WTC11 (cell line): ENCODE results near the gene CALHM5. TPM values are rescaled to one million over a fixed set of nuclear protein-coding genes. Genes with fewer than 3 reads are reported as not detected.

ENCODE experiments used
- ATAC-seq: fragments of 200-7000 bp; cut with Tn5 transposase; 2 replicates; pipeline ENCODE4 v1.10.0; 2021; ENCODE audit warnings: mild to moderate bottlenecking, moderate library complexity
- CTCF ChIA-PET: fragments of 300-600 bp; sonication (Branson Sonifier 250); formaldehyde crosslinking; loops from one replicate; lab custom pipeline; 2021; ENCODE audit warnings: antibody characterized with exemption; lab: Charles Lee
- POLR2A ChIA-PET: fragments of 350-600 bp; sonication (Branson Sonifier 250); formaldehyde crosslinking; loops from one replicate; lab custom pipeline; 2021; ENCODE audit warnings: antibody characterized with exemption; lab: Charles Lee
- DNase-seq: peaks from one replicate; pipeline ENCODE4 v3.0.0; 2021; ENCODE audit warnings: low spot score
- H3K27ac Mint-ChIP-seq: 2 replicates; pipeline ENCODE4 v1.8.0; 2021; ENCODE audit warnings: mixed read lengths
- H3K27me3 Mint-ChIP-seq: 2 replicates; pipeline ENCODE4 v1.8.0; 2021; ENCODE audit warnings: low read depth, mild to moderate bottlenecking, moderate library complexity, mixed read lengths
- H3K36me3 Mint-ChIP-seq: 2 replicates; pipeline ENCODE4 v1.8.0; 2021; ENCODE audit warnings: mixed read lengths
- H3K4me1 Mint-ChIP-seq: 2 replicates; pipeline ENCODE4 v1.8.0; 2022; ENCODE audit warnings: mixed read lengths
- H3K4me3 Mint-ChIP-seq: 2 replicates; pipeline ENCODE4 v1.8.0; 2021; ENCODE audit warnings: mild to moderate bottlenecking, moderate library complexity, mixed read lengths
- H3K9me3 Mint-ChIP-seq: 2 replicates; pipeline ENCODE4 v1.8.0; 2021; ENCODE audit warnings: mixed read lengths
- ATF1 ChIP-seq: sonication (generic); formaldehyde crosslinking; IDR thresholded peaks from 2 replicates; pipeline ENCODE4 v1.8.1; 2023; ENCODE audit warnings: mild to moderate bottlenecking, moderate library complexity, missing genetic modification reagents
- GABPB1 ChIP-seq: sonication (generic); formaldehyde crosslinking; IDR thresholded peaks from 2 replicates; pipeline ENCODE4 v1.8.1; 2023; ENCODE audit warnings: mild to moderate bottlenecking, missing genetic modification reagents
- HMGA2 ChIP-seq: fragments of 250-450 bp; sonication (Bioruptor Pico); IDR thresholded peaks from 2 replicates; pipeline ENCODE4 v1.4.0; 2021; ENCODE audit warnings: mild to moderate bottlenecking, moderate library complexity
- JAZF1 ChIP-seq: fragments of 250-450 bp; sonication (Bioruptor Pico); IDR thresholded peaks from 2 replicates; pipeline ENCODE4 v1.9.0; 2021; ENCODE audit warnings: moderate library complexity, mild to moderate bottlenecking, inconsistent platforms
- JUN ChIP-seq: sonication (generic); formaldehyde crosslinking; IDR thresholded peaks from 2 replicates; pipeline ENCODE4 v1.8.0; 2023; ENCODE audit warnings: mild to moderate bottlenecking, missing genetic modification reagents
- KAT7 ChIP-seq: sonication (generic); formaldehyde crosslinking; IDR thresholded peaks from 2 replicates; pipeline ENCODE4 v1.8.1; 2023; ENCODE audit warnings: missing genetic modification reagents, mild to moderate bottlenecking, borderline replicate concordance
- MYBL2 ChIP-seq: sonication (generic); formaldehyde crosslinking; IDR thresholded peaks from 2 replicates; pipeline ENCODE4 v1.8.1; 2023; ENCODE audit warnings: mild to moderate bottlenecking, moderate library complexity, missing genetic modification reagents
- NFATC4 ChIP-seq: fragments of 250-450 bp; sonication (Bioruptor Pico); IDR thresholded peaks from 2 replicates; pipeline ENCODE4 v1.9.0; 2021; ENCODE audit warnings: mild to moderate bottlenecking
- NFE2L1 ChIP-seq: sonication (generic); formaldehyde crosslinking; IDR thresholded peaks from 2 replicates; pipeline ENCODE4 v1.8.1; 2023; ENCODE audit warnings: missing genetic modification reagents
- NR1H2 ChIP-seq: sonication (generic); formaldehyde crosslinking; IDR thresholded peaks from 2 replicates; pipeline ENCODE4 v1.9.0; 2021; ENCODE audit warnings: mild to moderate bottlenecking, moderate library complexity, missing genetic modification reagents
- NR3C1 ChIP-seq: sonication (generic); formaldehyde crosslinking; conservative IDR thresholded peaks from 2 replicates; pipeline ENCODE4 v1.8.1; 2023; ENCODE audit warnings: low read depth, mild to moderate bottlenecking, missing genetic modification reagents
- PRRX2 ChIP-seq: fragments of 250-450 bp; sonication (Bioruptor Pico); IDR thresholded peaks from 2 replicates; pipeline ENCODE4 v1.8.0; 2021; ENCODE audit warnings: mild to moderate bottlenecking
- RELA ChIP-seq: sonication (generic); formaldehyde crosslinking; IDR thresholded peaks from 2 replicates; pipeline ENCODE4 v1.8.1; 2022; ENCODE audit warnings: missing genetic modification reagents, mild to moderate bottlenecking, borderline replicate concordance
- ZBTB21 ChIP-seq: sonication (generic); formaldehyde crosslinking; IDR thresholded peaks from 2 replicates; pipeline ENCODE4 v1.8.1; 2023; ENCODE audit warnings: mild to moderate bottlenecking, missing genetic modification reagents, borderline replicate concordance
- ZNF232 ChIP-seq: sonication (generic); formaldehyde crosslinking; IDR thresholded peaks from 2 replicates; pipeline ENCODE4 v1.8.0; 2022; ENCODE audit warnings: mild to moderate bottlenecking, missing genetic modification reagents
- ZNF263 ChIP-seq: sonication (generic); formaldehyde crosslinking; IDR thresholded peaks from 2 replicates; pipeline ENCODE4 v1.8.1; 2022; ENCODE audit warnings: low read depth, mild to moderate bottlenecking, moderate library complexity, missing genetic modification reagents
- ZNF396 ChIP-seq: fragments of 250-450 bp; sonication (Bioruptor Pico); IDR thresholded peaks from 2 replicates; pipeline ENCODE4 v1.8.0; 2021; ENCODE audit warnings: mild to moderate bottlenecking, moderate library complexity, borderline replicate concordance
- ZNF423 ChIP-seq: fragments of 250-450 bp; sonication (Bioruptor Pico); IDR thresholded peaks from 2 replicates; pipeline ENCODE4 v2.1.2; 2022; ENCODE audit warnings: mild to moderate bottlenecking, moderate library complexity
- ZNF671 ChIP-seq: fragments of 250-450 bp; sonication (Bioruptor Pico); IDR thresholded peaks from 2 replicates; pipeline ENCODE4 v1.8.0; 2021; ENCODE audit warnings: mild to moderate bottlenecking
- total RNA-seq: library from RNA; stranded (reverse); gene quantifications from 3 replicates; pipeline ENCODE4 v1.2.3, GENCODE V29; 2021
- TF ChIP-seq, protein P1 (sequence below): sonication (generic); formaldehyde crosslinking; IDR thresholded peaks from 2 replicates; pipeline ENCODE4 v1.8.0; 2023; ENCODE audit warnings: mild to moderate bottlenecking, missing genetic modification reagents
- TF ChIP-seq, protein P2 (sequence below): sonication (generic); formaldehyde crosslinking; conservative IDR thresholded peaks from 2 replicates; pipeline ENCODE4 v1.8.1; 2023; ENCODE audit warnings: mild to moderate bottlenecking, low read depth, missing genetic modification reagents, moderate library complexity
- TF ChIP-seq, protein P3 (sequence below): sonication (generic); formaldehyde crosslinking; IDR thresholded peaks from 2 replicates; pipeline ENCODE4 v1.8.1; 2022; ENCODE audit warnings: mild to moderate bottlenecking, missing genetic modification reagents, moderate library complexity, borderline replicate concordance
- TF ChIP-seq, protein P4 (sequence below): sonication (generic); formaldehyde crosslinking; IDR thresholded peaks from 2 replicates; pipeline ENCODE4 v1.8.0; 2023; ENCODE audit warnings: missing genetic modification reagents
- TF ChIP-seq, protein P5 (sequence below): fragments of 250-450 bp; sonication (Bioruptor Pico); IDR thresholded peaks from 2 replicates; pipeline ENCODE4 v1.8.0; 2021; ENCODE audit warnings: mild to moderate bottlenecking
- TF ChIP-seq, protein P6 (sequence below): sonication (generic); formaldehyde crosslinking; IDR thresholded peaks from 2 replicates; pipeline ENCODE4 v1.8.0; 2022; ENCODE audit warnings: mild to moderate bottlenecking, missing genetic modification reagents

The CALHM5 gene
- total RNA-seq, 1 experiment from 2014 or later: 0.09 TPM

DNA sequence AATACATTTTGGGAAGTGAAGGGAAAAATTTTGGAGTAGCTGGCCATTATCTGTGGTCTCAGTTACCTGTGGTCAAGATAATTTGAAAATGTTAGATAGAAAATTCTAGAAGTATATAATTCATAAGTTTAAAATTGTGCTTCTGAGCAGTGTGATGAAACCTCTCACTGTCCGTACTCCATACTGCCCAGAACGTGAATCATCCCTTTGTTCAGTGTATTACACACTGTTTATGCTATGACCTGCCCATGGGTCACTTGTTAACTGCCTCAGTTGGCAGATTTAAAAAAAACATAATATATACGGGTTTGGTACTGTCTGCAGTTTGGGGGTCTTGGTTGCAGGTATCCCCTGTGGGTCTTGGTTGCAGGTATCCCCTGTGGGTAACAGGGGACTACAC, 4.1 kb upstream of the CALHM5 start:
- H3K27ac Mint-ChIP-seq: no peak overlapping the region
- H3K27me3 Mint-ChIP-seq: peaks cover 6% of the 10 kb centered on the region
- ChIA-PET CTCF (no interaction called here), POLR2A (no interaction called here)
- H3K4me3 Mint-ChIP-seq: no peak overlapping the region
- H3K9me3 Mint-ChIP-seq: peaks cover 46% of the 10 kb centered on the region
- H3K36me3 Mint-ChIP-seq: peaks cover 2% of the 10 kb centered on the region; the same call in 1 of the 2 replicates
- TF ChIP-seq JUN (CRISPR knock-in tag) (no peak), ZNF263 (CRISPR knock-in tag) (no peak), NFE2L1 (CRISPR knock-in tag) (no peak), ZNF671 (CRISPR knock-in tag) (no peak), ZBTB21 (CRISPR knock-in tag) (no peak), ZNF232 (CRISPR knock-in tag) (no peak), PRRX2 (CRISPR knock-in tag) (no peak), ZNF423 (CRISPR knock-in tag) (no peak), NR1H2 (no peak)
- TF ChIP-seq, protein P1, sequence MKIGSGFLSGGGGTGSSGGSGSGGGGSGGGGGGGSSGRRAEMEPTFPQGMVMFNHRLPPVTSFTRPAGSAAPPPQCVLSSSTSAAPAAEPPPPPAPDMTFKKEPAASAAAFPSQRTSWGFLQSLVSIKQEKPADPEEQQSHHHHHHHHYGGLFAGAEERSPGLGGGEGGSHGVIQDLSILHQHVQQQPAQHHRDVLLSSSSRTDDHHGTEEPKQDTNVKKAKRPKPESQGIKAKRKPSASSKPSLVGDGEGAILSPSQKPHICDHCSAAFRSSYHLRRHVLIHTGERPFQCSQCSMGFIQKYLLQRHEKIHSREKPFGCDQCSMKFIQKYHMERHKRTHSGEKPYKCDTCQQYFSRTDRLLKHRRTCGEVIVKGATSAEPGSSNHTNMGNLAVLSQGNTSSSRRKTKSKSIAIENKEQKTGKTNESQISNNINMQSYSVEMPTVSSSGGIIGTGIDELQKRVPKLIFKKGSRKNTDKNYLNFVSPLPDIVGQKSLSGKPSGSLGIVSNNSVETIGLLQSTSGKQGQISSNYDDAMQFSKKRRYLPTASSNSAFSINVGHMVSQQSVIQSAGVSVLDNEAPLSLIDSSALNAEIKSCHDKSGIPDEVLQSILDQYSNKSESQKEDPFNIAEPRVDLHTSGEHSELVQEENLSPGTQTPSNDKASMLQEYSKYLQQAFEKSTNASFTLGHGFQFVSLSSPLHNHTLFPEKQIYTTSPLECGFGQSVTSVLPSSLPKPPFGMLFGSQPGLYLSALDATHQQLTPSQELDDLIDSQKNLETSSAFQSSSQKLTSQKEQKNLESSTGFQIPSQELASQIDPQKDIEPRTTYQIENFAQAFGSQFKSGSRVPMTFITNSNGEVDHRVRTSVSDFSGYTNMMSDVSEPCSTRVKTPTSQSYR (CRISPR knock-in tag): no peak
- TF ChIP-seq, protein P2, sequence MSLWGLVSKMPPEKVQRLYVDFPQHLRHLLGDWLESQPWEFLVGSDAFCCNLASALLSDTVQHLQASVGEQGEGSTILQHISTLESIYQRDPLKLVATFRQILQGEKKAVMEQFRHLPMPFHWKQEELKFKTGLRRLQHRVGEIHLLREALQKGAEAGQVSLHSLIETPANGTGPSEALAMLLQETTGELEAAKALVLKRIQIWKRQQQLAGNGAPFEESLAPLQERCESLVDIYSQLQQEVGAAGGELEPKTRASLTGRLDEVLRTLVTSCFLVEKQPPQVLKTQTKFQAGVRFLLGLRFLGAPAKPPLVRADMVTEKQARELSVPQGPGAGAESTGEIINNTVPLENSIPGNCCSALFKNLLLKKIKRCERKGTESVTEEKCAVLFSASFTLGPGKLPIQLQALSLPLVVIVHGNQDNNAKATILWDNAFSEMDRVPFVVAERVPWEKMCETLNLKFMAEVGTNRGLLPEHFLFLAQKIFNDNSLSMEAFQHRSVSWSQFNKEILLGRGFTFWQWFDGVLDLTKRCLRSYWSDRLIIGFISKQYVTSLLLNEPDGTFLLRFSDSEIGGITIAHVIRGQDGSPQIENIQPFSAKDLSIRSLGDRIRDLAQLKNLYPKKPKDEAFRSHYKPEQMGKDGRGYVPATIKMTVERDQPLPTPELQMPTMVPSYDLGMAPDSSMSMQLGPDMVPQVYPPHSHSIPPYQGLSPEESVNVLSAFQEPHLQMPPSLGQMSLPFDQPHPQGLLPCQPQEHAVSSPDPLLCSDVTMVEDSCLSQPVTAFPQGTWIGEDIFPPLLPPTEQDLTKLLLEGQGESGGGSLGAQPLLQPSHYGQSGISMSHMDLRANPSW (CRISPR knock-in tag): no peak
- TF ChIP-seq, protein P3, sequence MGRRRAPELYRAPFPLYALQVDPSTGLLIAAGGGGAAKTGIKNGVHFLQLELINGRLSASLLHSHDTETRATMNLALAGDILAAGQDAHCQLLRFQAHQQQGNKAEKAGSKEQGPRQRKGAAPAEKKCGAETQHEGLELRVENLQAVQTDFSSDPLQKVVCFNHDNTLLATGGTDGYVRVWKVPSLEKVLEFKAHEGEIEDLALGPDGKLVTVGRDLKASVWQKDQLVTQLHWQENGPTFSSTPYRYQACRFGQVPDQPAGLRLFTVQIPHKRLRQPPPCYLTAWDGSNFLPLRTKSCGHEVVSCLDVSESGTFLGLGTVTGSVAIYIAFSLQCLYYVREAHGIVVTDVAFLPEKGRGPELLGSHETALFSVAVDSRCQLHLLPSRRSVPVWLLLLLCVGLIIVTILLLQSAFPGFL (CRISPR knock-in tag): no peak
- ATAC-seq (no peak), DNase-seq (no peak)
- peaks cover 10% of the 10 kb centered on the region for H3K4me1 Mint-ChIP-seq

DNA sequence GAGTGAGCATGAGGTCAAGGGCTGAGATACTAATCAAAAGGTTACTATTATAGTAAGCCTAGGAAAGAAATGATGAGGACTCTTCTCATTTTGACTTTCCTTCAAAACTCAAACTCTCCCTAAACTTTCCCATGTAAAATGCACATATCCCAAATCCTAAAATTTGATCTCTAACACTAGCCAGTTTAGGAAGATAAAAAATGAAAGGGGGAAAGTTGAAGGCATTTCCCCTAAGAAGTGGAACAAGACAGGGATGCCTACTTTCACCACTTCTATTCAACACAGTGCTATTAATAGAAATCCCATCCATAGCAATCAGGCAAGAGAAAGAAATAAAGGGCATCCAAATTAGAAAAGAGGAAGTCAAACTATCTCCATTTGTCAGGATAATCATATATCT, 2.9 kb upstream of the CALHM5 start:
- H3K9me3 Mint-ChIP-seq: peaks cover 33% of the 10 kb centered on the region
- H3K36me3 Mint-ChIP-seq: no peaks in the 10 kb centered on the region
- POLR2A ChIA-PET: no interaction called here
- DNase-seq (no peak), ATAC-seq (no peak)
- H3K4me1 Mint-ChIP-seq: peaks cover 10% of the 10 kb centered on the region
- no peak overlapping the region for H3K27ac Mint-ChIP-seq
- H3K4me3 Mint-ChIP-seq: no peak overlapping the region
- peaks cover 6% of the 10 kb centered on the region; the same call in 1 of the 2 replicates for H3K27me3 Mint-ChIP-seq
- CTCF ChIA-PET: interaction anchor here (1.4 kb wide), 1 partner anchor 220 kb away, joined by 3 read pairs; no protein-coding TSS in a partner anchor
- TF ChIP-seq NFATC4 (CRISPR knock-in tag) (no peak), NR3C1 (CRISPR knock-in tag) (no peak), GABPB1 (no peak), HMGA2 (CRISPR knock-in tag) (no peak), ZNF671 (CRISPR knock-in tag) (no peak), ZNF396 (no peak), MYBL2 (no peak), KAT7 (CRISPR knock-in tag) (no peak), ATF1 (CRISPR knock-in tag) (no peak), RELA (CRISPR knock-in tag) (no peak), JAZF1 (CRISPR knock-in tag) (no peak), JUN (CRISPR knock-in tag) (no peak), PRRX2 (CRISPR knock-in tag) (no peak), NR1H2 (no peak)
- TF ChIP-seq, protein P2 (CRISPR knock-in tag): no peak
- TF ChIP-seq, protein P4, sequence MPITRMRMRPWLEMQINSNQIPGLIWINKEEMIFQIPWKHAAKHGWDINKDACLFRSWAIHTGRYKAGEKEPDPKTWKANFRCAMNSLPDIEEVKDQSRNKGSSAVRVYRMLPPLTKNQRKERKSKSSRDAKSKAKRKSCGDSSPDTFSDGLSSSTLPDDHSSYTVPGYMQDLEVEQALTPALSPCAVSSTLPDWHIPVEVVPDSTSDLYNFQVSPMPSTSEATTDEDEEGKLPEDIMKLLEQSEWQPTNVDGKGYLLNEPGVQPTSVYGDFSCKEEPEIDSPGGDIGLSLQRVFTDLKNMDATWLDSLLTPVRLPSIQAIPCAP (CRISPR knock-in tag): no peak
- TF ChIP-seq, protein P5, sequence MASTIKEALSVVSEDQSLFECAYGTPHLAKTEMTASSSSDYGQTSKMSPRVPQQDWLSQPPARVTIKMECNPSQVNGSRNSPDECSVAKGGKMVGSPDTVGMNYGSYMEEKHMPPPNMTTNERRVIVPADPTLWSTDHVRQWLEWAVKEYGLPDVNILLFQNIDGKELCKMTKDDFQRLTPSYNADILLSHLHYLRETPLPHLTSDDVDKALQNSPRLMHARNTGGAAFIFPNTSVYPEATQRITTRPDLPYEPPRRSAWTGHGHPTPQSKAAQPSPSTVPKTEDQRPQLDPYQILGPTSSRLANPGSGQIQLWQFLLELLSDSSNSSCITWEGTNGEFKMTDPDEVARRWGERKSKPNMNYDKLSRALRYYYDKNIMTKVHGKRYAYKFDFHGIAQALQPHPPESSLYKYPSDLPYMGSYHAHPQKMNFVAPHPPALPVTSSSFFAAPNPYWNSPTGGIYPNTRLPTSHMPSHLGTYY: no peak
- TF ChIP-seq, protein P6, sequence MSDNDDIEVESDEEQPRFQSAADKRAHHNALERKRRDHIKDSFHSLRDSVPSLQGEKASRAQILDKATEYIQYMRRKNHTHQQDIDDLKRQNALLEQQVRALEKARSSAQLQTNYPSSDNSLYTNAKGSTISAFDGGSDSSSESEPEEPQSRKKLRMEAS (CRISPR knock-in tag): no peak
